ENCODE results near the gene SAMD14.

GRCh38 chr17:50080096-50080480 is 49.9 kb downstream of the SAMD14 start:
- TF ChIP-seq POLR2A (IDR thresholded peaks at IDR 0.05; ENCODE audit: low read depth, low read length) (no peak), POLR2AphosphoS5 (IDR thresholded peaks at IDR 0.05; ENCODE audit: low read depth, low read length) (no peak), SPI1 (IDR thresholded peaks at IDR 0.05; ENCODE audit: low read depth, low read length) (no peak), TAF1 (IDR thresholded peaks at IDR 0.05; ENCODE audit: low read depth, low read length) (no peak), PAX5 (IDR thresholded peaks at IDR 0.05; ENCODE audit: insufficient read depth, low read length, severe bottlenecking) (no peak)

All from GM12891 (cell line).